SIG-M5 treated with dmso at 0.1 percent for 504 hours (cell line): ENCODE data around the gene DCAF4.

Experiments used
- DNase-seq: peaks from one replicate; lab custom pipeline; 2025; ENCODE audit not compliant: unreplicated experiment; lab: John Stamatoyannopoulos, UW

Gene DCAF4

GRCh38 chr14:72894623-72895378, 31.5 kb upstream of the DCAF4 start:
- DNase-seq, result no peak

DNA sequence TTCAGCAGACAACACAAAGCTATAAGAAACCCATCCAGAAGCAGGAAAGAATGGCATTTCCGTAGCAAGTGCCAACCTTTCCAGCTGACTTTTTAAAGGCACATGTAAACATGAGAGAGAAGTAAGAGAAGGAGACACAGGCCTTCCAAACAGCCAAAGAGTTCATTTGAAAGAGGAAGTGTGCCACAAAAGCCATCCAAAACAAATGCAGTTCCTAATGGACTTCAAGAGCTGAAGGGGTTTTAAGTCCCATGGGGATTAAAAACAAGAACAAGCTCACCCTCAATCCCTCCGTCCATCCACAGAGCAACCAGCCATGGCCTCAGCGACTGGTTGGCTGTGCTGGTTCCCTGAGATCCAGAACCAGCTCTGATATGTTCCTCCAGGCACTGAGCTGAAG, 27.8 kb upstream of the DCAF4 start:
- DNase-seq, result no peak

- DNase-seq, result no peak
These were observed 24.9 kb upstream of the DCAF4 start for GRCh38 chr14:72901361-72901760.

DNA sequence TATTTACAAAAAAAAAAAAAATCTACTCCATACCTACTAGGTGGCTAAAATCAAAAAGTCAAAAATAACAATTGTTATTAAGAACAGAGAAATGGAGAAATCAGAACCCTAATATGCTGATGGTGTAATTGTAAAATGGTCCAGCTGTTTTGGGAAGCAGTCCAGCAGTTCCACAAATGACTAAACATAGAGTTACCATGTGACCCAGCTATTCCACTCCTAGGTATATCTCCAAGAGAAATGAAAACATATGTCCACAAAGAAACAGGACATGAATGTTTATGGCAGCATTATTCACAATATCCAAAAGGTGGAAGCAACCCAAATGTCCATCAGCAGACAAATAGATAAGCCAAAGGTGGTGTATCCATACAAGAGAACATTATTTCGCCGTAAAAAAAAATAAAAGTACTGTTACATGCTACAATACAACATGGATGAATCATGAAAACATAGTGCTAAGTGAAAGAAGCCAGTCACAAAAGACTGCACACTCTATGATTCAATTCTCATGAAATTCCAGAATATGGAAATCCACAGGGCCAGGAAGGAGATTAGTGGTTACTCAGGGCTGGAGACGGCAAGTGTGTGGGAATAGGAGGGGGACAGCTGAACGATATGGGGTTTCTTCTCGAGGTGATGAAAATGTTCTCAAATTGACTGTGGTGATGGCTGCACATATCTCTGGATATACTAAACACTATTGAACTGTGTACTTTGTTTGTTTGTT, 23.3 kb upstream of the DCAF4 start:
- DNase-seq, result no peak

- DNase-seq, result no peak
These were observed 22.5 kb upstream of the DCAF4 start for GRCh38 chr14:72903716-72904115.

GRCh38 chr14:72904218-72904617, 22.0 kb upstream of the DCAF4 start:
- DNase-seq, result no peak

GRCh38 chr14:72904840-72905561, 21.3 kb upstream of the DCAF4 start:
- peak; percentile 87 for DNase-seq

DNA sequence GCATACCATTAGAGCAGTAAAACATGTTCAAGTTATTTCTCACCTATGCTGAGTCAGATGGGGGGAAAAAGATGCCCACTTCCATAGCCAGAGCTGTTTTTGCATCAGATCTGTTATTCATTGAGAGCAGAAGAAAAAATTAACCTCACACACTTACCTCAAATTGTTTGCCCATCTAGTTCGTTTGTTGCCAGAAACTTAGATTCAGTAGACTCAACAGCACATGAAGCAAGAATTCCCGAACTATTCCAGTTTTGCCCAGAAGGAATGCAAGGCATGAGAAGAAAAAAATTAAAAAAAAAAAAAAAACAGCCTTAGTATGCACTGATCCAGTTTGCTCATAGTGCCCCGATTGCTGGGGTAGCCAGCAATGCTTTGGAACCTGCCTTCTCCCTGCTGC, 19.9 kb upstream of the DCAF4 start:
- DNase-seq, result no peak

DNA sequence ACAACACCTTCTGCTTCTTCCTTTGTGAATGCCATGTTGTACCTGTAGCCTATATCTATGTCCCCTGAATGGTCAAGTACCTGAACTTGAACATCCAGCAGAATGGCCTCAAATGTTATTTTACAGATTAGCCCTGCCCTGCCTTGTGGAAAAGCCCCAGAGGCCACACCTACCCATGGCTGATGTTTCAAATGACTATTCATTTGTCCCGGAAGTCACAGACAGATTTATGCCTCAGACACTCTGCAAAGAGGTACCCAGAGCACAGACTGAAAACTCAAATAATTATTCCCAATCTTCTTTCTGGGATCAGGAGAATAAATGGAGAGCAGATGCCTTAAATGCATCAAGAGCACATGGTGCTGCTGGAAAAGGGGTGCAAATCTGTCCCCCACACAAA, 19.4 kb upstream of the DCAF4 start:
- DNase-seq, result no peak

- DNase-seq, result no peak
These were observed 18.4 kb upstream of the DCAF4 start for GRCh38 chr14:72907886-72908285.

DNA sequence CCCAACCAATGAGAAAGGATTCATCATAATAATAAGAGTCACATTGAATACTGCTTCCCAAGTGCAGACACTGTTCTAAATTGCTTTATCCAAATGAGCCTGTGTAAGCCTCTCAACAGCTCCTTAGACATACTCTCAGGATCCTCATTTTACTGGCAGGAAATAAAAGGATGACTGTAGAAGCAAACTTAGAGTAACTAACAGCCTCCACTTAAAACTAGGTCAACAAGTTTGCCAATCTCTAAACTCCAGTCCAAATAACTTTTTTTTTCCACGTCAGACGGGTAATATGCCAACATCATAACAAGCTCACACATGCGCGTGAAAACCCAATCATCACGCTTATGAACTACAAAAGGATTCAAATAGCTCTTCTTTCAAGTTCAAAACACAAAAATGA, 17.1 kb upstream of the DCAF4 start:
- DNase-seq, result no peak

DNA sequence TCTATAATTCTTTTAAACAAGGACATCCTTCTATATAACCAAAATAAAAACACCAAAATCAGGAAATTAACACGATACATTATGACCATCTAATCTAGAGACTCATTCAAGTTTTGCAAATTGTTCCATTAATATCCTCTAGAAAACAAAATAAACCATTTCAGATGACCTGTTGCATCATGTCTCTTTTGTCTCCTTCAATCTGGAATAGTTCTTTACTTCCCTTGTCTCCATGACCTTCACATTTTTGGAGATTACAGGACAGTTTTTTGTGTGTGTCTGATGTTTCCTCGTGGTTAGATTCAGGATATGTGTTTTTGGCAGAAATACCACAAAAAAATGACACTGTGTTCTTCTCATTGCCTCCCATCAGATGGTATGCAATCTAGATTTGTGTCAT, 12.5 kb upstream of the DCAF4 start:
- DNase-seq, result no peak

DNA sequence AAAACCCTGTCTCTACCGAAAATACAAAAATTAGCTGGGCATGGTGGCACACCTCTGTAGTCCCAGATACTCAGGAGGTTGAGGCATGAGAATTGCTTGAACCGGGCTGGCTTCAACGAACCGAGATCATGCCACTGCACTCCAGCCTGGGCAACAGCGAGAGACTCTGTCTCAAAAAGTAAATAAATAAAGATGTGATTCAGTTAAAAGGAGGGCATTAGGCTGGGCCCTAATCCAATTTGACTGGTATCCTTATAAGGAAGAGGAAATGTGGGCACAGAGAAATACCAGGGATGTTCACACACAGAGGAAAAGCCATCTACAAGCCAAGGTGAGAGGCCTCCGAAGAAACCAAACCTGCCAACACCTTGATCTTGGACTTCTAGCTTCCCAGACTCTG, 10.1 kb upstream of the DCAF4 start:
- no peak for DNase-seq

- no peak for DNase-seq
These were observed 9.0 kb upstream of the DCAF4 start for GRCh38 chr14:72917094-72917802.

GRCh38 chr14:72920008-72920407, 6.3 kb upstream of the DCAF4 start:
- DNase-seq, result no peak

- DNase-seq, result no peak
These were observed 4.9 kb upstream of the DCAF4 start for GRCh38 chr14:72921396-72921795.

- DNase-seq, result peak; percentile 77
These were observed 1.9 kb upstream of the DCAF4 start for GRCh38 chr14:72924337-72924736.

DNA sequence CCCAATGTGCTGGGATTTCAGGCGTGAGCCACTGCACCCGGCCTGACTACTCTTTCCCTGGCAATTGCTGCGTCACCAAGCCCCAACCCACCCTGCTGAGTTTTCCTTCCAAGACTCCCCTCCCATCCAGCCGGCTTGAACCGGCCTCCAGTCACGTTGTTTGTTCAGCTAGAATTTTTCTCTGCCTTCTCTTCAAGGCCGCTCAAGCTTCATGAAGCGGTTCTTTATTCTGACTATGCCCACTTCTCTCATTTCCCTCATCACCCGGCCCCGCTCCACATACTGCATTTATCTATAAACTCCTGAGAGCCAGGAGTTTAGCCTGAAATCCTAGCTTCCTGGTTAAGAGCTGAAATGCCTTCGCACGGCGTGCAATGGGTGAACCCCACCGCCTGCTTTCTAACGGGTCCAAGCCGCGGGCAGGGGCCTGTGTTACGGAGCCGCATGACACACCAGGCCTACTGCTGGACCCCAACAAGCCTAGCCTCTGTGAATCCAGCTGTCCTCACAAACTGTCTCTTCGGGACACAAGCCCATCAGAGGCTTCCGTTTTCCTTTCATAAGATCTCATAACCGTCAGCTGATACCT, 999 bp upstream of the DCAF4 start:
- no peak for DNase-seq

DNA sequence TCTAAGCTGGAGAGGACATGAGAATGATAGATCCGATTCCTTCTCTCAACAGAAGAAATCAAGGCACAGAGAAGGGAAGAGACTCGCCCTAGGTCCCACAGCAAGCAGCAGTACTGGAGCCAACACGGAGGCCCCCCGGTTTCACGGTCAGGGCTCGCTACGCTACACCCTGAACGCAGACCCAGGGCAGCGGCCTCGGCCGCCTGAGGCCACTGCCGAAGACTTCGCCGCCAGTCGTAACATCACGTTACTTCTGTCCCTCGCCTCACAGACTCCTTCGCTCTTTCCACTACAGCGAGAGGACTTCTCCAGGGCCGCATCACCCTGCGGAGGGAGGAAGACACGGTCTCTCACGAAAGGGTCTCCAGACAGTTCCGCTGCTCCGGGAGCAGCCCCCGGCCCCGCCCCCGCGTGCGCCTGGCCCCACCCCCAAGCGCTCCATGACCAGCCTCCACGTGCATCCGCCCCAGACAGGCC, 411 bp upstream of the DCAF4 start:
- no peak for DNase-seq

DNA sequence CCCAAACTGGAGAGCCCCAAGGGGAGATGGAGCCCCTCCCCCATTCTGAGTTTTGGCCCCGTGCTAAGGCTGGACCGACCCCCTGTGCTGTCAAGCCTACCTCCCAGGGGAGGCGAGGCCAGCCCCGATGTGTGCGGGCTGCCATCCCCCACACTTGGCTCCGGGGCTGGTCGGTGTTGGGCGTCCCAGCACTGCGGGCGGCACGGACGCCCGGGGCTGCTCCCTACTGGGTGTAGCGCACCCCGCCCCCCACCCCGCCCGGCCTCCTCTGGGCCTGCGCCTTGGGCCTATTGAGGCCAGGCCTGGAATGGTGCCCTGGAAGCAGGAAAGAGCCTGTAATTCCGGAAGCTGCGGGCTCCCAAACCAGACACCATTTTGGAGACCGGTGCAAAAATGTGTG, 2.6 kb downstream of the DCAF4 start:
- DNase-seq, result no peak
